ENCODE data around the gene CFAP46.

Gene CFAP46

GRCh38 chr10:132948351-132948750 is 6.0 kb upstream of the CFAP46 start:
- H3K27ac ChIP-seq = no peak overlapping the region
- no peak for TF ChIP-seq CTCF (conservative IDR thresholded peaks at IDR 0.05)

GRCh38 chr10:132947843-132948242 is 5.5 kb upstream of the CFAP46 start:
- no peak overlapping the region for H3K27ac ChIP-seq
- no peak for TF ChIP-seq CTCF (conservative IDR thresholded peaks at IDR 0.05)

GRCh38 chr10:132946806-132947546 is 4.6 kb upstream of the CFAP46 start:
- TF ChIP-seq CTCF (conservative IDR thresholded peaks at IDR 0.05) = no peak
- H3K27ac ChIP-seq = no peak overlapping the region

- TF ChIP-seq CTCF (conservative IDR thresholded peaks at IDR 0.05) = no peak
Measured at GRCh38 chr10:132946311-132946710, 3.9 kb upstream of the CFAP46 start.

GRCh38 chr10:132945894-132946255 is 3.5 kb upstream of the CFAP46 start:
- H3K27ac ChIP-seq = no peak overlapping the region
- no peak for TF ChIP-seq CTCF (conservative IDR thresholded peaks at IDR 0.05)

More at GRCh38 chr10:132946311-132946710, 3.9 kb upstream of the CFAP46 start:
- H3K27ac ChIP-seq = no peak overlapping the region

GRCh38 chr10:132945125-132945893 is 2.9 kb upstream of the CFAP46 start:
- no peak overlapping the region for H3K27ac ChIP-seq
- no peak for TF ChIP-seq CTCF (conservative IDR thresholded peaks at IDR 0.05)

- H3K27ac ChIP-seq = no peak overlapping the region
- TF ChIP-seq CTCF (conservative IDR thresholded peaks at IDR 0.05) = no peak
Measured at GRCh38 chr10:132944510-132944909, 2.1 kb upstream of the CFAP46 start.
